Frontal cortex (tissue), 4 donors: ENCODE results near the gene POU2F2. TPM values are rescaled to one million over a fixed set of nuclear protein-coding genes. Genes with fewer than 3 reads are reported as not detected.
"Not testable (repeated sequence)": the region's sequence is repeated elsewhere in the genome, so short reads cannot be mapped to it uniquely, and the experiment has no call there.

Experiments used
- DNase-seq, 2 donors: peaks; one replicate each; pipeline ENCODE4 v3.0.0; 2012; ENCODE audit warnings: low spot score in 2 of 2
- FAIRE-seq: peaks from 2 replicates; lab custom pipeline; 2012; peaks lifted over from hg19 to GRCh38; lab: Jason Lieb, UNC
- total RNA-seq: library from RNA; depleted of rRNA; stranded (reverse); fragments of >200 nt; gene quantifications from one replicate; pipeline ENCODE4 v1.2.3, GENCODE V29; 2014
- donor health status: control.
- donor health status: control.
- donor health status: control.

The POU2F2 gene
- total RNA-seq, 1 donor from 2014 or later: 2.9 TPM

- FAIRE-seq (no peak), DNase-seq (no peak)
Measured at GRCh38 chr19:42068361-42068755, 63.9 kb downstream of the POU2F2 start.

GRCh38 chr19:42067315-42067888 lies 64.8 kb downstream of the POU2F2 start:
- DNase-seq: no peak

DNA sequence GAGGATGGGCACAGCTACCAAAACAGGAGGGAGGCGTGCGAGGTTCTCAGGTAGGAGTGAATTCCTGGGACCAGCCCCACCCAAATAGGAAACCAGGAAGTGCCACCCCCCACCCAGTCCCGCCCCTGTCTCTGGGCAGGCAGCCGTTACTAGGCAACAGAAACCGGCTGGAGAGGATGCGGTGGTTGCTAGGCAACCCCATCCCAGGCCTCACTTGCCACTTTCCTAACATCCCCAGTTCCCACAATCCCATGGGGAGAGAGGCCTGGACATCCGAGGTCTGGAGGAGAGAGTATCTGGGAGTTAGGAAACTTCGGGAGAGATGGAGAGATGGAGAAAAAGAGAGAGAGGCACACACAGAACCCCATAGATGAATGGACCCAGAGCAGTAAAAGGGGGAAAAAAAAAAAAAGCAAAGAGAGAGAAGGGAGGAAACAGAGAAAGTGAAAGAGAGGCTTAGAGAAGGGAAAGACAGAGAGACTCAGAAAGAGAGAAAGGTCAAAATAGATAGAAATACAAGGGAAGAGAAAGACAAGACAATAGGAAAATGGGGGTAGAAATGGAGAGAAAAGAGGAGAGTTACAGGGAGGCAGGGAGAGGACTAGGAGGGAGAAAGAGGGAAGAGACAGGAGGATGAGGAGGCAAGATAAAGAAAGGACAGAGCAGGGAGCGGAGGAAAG lies 66.0 kb downstream of the POU2F2 start:
- DNase-seq (peak; percentile 46 to 79), FAIRE-seq (no peak)

More at GRCh38 chr19:42067315-42067888, 64.8 kb downstream of the POU2F2 start:
- FAIRE-seq: no peak

DNA sequence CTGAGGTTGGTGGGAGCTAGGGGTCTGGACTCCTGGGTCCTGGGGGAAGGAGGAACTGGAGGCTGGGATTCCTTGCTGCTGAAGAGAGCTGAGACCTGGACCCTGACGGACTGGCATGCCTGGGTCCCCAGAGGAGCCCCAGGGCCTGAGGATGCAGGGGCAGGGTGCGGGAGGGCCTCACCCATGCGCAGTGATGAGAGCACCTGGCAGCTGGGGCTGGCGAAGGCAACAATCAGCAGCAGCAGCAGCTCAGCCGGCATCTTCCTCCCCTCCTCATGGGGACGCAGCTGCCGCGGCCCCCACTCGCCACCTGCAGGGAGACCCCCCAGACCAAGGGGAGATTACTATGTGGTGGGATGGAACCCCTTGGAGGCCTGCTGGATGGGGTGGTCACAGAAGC lies 66.7 kb downstream of the POU2F2 start:
- no peak for DNase-seq

DNA sequence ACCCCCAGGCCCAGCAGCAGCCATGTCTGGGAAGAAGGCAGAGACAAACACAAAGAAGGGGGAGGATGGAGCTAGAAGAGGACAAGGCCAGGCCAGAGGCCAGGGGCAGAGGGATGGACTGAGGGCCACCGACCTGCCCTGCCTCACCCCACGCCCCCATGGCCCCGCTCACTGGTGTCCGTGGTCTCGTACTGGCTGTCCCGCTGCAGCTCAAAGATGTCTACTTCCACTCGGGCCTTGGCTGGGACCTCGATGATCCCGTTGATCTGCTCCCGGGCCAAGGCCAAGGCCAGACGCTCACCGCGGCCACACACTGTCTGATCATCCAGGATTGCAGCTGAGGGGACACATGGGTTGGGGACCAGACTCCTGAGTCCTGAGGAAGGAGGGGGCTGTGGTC lies 67.2 kb downstream of the POU2F2 start:
- FAIRE-seq (no peak), DNase-seq (no peak)

More for the DNA sequence above, 66.7 kb downstream of the POU2F2 start:
- no peak for FAIRE-seq

DNA sequence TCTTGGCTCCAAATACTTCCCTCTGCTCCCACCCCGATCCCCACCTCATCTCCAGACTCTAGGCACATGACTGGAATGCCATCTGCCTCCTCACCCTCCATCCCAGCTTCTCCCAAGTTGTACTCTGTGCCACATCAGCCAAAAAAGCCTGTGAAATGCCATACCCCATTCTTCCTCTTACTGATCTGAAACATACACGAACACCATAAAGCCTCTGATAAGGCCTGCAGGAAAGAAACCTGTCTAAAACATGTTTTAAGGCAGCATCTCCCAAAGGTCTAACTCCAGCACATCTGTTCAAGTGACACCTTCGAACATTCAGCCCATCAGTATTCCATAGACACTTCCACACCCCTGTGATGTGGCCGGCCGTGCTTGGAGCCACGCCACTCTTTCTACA lies 67.8 kb downstream of the POU2F2 start:
- no peak for DNase-seq
- no peak for FAIRE-seq

- no peak for DNase-seq
- FAIRE-seq: no peak
Measured at GRCh38 chr19:42062381-42062780, 69.9 kb downstream of the POU2F2 start.

GRCh38 chr19:42060117-42060516 lies 72.1 kb downstream of the POU2F2 start:
- DNase-seq (no peak), FAIRE-seq (no peak)

GRCh38 chr19:42059196-42059595 lies 73.0 kb downstream of the POU2F2 start:
- DNase-seq (no peak), FAIRE-seq (no peak)

DNA sequence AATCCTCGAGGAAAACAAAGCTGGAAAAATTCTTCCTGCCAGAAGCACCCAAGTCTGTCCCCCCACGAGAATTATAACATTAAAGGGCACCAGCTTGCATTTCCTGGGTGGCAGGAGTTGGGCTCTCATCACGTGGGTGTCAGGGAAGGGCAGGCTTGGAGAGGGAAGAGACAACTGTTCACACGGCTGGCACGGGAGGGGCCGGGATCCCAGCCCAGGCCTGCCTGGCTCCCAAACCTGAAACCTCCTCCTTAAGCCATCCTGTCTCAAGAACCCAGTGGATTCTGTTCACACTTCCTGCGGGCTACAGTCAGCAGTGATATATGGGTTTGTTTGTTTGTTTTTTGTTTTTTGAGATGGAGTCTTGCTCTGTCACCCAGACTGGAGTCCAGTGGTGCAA lies 74.4 kb downstream of the POU2F2 start:
- no peak for FAIRE-seq

GRCh38 chr19:42054205-42054604 lies 78.0 kb downstream of the POU2F2 start:
- DNase-seq (no peak), FAIRE-seq (no peak)

More for the DNA sequence above, 74.4 kb downstream of the POU2F2 start:
- DNase-seq: no peak

GRCh38 chr19:42053037-42053935 lies 79.0 kb downstream of the POU2F2 start:
- FAIRE-seq: no peak
- DNase-seq: no peak

DNA sequence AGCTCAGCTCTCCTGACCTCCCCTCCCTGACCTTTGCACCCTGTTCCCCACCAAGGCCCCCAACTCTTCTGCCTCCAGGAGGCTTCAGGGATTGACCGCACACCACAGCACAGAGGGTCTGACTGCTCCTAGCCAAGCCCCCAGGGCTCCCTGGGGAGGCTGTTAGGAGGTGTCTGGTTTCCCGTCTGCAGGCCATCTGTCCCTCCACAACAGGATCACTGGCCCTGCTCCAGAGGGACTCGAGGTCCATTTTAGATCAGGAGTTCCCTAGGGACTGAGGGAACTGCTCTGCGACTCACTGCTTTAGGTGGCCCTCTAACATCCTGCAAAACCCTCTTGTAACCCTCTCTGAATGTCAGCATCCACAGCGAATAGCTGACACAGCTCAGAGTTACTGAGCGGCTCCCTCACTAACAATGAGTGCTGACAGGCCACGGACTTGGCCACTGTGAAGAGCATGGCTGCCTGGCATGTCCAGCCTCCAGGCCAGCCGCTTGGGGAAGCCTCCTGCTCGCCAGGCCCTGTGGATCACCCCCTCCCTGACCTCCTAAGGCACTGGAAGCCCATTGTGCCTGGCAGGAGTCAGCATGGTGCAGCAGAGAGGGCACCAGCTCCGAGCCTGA lies 79.9 kb downstream of the POU2F2 start:
- no peak for FAIRE-seq
- no peak for DNase-seq

DNA sequence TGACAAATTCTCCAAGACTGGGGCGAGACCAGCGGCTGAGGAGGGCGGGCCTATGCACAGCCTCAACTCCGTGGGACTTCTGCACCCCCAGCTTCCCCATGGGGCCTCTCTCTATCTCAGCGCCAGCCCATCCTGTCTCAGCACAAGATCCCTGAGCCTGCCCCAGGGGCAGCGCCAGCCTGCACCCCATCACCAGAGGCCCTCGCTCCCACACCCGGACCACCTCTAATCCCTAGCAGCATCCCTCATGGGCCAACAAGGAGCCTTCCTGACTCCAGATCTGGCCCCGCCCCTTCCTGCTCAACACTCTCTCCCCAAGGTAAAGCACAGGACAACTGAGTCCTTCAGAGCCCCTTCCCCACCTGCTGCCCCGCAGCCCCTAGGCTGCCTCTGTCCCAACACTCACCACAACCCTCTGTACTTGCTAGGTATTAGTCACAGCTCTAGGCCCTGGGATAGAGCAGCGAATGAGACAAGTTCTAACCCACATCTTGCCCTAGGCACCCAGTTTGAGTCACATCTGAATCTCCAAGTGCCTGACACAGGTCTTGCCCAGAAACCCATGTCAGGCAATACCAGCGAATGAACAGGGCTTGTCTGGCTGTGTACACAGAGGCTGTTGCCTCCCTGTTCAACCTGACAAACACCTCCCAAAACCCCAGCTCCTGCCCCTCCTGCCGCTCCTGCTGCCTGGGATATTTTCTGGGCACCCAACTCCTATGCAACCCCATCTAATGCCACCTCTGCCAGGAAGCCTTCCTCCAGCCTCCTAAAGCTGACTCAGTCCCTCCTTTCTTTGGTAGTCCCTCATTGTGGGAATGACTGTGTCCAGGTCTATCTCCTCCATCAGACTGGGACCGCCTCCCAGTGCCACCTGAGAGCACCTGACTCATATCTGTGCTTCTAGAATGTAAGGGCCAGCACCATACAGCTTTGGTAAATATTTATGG lies 80.8 kb downstream of the POU2F2 start:
- no peak for FAIRE-seq
- DNase-seq: no peak

GRCh38 chr19:42048992-42049391 lies 83.3 kb downstream of the POU2F2 start:
- FAIRE-seq: no peak
- no peak for DNase-seq

DNA sequence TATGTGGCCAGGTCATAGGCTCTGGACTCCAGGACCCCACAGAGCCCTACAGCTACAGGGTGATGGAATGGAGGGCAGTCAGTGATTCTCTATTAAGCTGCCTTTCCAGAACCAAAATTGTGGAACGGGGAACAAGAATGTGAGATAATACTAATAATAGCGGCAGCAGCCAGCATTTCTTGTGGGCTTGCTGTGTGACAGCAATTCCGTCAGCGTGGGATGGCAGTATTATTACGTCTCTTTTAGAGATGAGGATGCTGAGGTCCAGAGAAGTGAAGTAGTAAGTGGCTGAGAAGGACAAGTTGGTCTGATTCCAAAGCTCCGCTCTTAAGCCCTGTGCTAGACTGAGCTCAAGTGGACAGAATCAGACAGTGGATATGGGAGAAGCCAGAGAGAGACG lies 86.7 kb downstream of the POU2F2 start:
- no peak for DNase-seq
- FAIRE-seq: no peak

DNA sequence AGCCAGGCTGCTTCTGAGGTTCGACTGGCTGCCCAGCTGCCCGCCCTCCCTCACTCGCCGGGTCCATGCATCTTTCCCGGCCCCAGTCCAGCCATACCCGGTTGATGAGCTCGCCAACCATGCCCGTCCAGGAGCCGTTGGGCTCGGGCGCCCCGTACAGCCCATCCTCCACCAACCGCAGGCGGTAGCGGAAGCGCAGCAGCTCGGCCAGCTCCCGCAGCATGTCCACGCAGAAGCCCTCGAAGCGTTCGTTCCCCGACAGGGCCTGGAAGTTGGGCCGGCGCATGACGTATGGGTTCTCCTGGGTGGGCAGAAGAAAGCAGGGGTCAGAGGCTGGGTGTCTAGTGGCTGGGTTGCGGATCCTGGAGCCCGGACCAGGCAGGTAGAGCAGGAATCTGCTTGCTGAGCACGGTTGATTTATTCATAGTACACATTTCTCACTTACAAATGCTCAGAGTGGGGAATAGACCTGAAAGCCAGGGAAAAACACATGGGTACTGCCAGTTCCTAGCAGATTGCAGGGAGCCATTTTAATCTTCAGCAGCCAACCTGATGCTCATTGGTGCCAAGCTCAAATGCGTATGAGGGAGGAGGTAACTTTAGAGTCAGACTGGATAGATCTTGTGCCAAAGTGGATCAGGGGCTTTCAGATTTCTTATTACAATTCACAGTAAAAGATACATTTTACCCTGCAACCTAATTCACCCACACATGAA lies 89.6 kb downstream of the POU2F2 start:
- no peak for FAIRE-seq
- DNase-seq: no peak

- not testable (repeated sequence) for FAIRE-seq, DNase-seq
Measured at GRCh38 chr19:42040491-42040890, 91.8 kb downstream of the POU2F2 start.

GRCh38 chr19:42040031-42040430 lies 92.2 kb downstream of the POU2F2 start:
- FAIRE-seq: no peak

More at GRCh38 chr19:42040031-42040430, 92.2 kb downstream of the POU2F2 start:
- no peak for DNase-seq
